Islet of Langerhans (tissue), 1 donor: ENCODE measurements around the gene WDR70.
"Not testable (repeated sequence)": the region's sequence is repeated elsewhere in the genome, so short reads cannot be mapped to it uniquely, and the experiment has no call there.

Experiments
- FAIRE-seq: peaks from one replicate; lab custom pipeline; 2011; peaks lifted over from hg19 to GRCh38; lab: Jason Lieb, UNC

The WDR70 gene

DNA sequence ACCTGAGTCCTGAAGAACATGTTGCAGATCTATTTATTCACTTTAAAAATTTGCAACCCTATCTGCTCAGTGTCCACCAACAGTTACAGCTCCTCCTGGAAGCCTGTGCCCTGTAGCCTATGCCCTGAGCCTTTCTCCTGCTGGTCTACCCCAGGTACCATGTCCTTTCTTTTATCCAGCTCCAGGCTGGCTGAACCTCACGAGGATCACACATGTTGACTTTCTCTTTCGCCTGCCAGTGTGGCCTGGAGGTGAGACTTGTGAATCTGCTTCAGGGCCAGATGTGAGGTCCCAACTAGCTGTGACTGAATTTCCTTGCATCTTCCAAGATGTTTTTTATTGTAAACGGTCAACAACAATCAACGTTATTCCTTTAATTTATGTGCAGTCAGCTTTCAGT is 390.0 kb downstream of the WDR70 start:
- no peak for FAIRE-seq

DNA sequence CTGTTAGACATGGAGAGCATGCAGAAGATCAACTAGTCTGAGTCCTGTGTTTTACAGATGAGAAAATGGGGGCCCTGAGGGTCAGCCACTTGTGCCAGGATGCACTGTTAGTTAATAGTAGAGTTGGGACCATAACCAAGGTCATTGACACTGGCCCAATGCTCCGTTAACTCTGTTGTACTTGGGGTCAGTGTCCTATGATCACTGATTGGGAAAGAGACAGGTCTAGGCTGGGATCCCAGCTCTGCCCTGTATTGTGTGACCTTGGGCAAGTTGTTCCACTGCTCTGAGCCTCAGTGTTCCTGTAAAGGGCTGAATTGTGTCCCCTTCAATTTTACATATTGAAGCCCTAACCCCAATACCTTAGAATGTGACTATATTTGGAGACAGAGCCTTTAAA is 390.7 kb downstream of the WDR70 start:
- no peak for FAIRE-seq

- FAIRE-seq = no peak
These were observed 391.7 kb downstream of the WDR70 start for GRCh38 chr5:37770786-37771185.

GRCh38 chr5:37771203-37771611 is 392.1 kb downstream of the WDR70 start:
- no peak for FAIRE-seq

- FAIRE-seq = no peak
These were observed 392.6 kb downstream of the WDR70 start for GRCh38 chr5:37771731-37772130.

DNA sequence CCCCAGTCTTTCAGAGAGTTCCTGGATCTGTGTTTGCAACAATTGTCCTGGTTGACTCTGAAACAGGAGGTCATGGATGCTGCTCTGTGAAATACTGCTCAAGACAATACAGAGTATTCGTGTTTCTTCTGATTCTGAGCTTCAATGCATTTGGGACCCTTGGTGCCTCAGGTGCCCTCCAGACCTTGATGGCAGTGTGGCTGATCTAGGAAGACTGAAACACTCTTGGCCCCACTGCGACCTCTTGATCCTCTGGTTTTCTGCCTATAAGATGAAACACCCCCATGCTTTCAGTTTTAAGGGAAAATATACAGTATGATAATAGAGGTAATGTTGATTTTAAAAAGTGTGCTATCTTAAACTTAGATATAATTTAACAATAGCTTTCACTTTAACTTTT is 393.1 kb downstream of the WDR70 start:
- FAIRE-seq = no peak

DNA sequence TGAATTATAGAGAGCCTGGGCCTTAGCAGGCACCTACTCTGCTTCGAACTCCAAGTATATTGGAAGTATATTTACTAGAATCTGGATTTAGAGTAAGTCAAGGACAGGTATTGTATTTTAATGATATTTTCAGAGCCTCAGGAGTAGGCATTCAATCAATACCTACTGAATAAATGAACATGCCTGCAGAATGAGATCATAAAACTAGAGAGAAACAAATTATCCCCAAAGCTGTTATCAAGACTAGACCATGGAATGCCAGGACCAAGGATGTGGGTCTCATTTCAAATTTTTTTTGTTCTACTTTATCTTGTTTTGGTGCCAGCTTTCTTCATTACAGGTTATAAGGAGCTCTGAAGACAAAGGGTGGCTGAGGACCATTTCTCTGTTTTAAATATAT is 394.7 kb downstream of the WDR70 start:
- no peak for FAIRE-seq

DNA sequence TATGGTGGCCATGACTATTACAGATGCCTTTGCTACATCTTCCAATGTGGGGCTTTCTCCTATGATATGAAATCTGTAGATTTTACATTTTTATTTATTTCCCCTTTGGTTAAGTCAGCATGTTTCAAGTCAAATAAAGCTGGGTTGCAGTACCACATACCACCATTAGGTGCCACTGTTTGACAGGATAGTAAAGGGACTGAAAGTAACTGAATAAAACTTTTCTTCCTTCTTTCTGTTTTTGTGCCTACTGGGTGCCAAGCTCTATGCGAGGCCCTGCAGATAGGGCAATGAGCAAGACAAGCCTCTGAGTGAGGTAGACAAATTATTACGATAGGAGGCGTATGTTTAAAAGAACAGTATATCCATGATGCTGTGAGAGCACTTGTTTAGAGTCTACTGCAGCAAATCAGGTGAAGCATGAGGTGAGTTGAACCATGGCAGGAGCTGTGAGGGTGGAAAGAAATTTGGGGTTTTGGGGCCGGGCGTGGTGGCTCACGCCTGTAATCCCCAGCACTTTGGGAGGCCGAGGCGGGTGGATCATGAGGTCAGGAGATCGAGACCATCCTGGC is 395.9 kb downstream of the WDR70 start:
- no peak for FAIRE-seq

DNA sequence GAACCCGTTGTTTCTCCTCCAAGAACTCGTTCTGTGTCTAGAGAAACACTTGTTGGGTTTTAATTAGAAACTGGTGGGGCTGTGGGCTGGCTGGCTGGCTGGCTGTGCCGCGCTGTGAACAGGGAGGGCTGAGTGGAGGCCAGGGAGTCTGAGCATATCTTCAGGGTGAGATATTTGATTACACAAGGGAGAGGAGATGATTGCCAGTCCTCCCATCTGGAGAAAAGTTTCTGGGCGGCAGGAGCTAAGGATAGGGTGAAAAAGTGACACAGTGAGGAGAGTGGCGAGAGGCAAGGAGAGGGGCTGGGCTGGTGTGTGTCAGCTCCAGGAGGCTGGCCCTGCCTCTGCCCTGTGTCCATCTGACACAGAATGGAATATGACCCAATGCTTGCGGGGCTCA is 397.7 kb downstream of the WDR70 start:
- FAIRE-seq = no peak

DNA sequence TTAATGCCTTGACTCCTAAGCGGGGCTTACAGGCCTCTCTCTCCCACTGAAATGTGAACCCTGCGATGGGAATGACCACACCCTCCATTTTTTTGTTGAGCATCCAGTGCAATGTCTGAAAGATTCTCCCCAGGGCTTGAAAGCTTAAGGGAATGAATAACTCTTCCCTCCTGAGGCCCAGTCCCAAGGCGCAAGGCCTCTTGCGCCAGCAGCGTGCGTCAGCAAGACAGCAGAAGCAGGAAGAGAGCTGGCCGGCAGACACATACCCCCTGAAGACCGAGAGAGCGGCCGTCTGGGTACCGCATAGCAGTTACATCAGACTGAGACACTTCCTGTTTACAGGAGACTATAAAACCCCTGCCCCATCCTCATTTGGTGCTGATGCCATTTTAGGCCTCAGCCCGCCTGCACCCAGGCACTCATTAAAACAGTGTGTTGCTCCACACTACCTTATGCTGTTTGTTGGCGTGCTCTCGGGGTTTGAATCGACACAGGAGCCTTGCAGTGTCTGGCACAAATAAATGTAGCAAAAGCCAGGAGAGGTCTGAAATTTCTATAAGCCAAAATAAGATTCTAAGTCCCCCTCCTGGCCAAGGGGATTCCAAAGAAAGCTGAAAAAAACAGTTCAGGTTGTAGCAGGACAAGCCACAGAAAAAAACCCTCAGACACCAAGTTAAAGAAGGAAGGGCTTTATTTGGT is 398.5 kb downstream of the WDR70 start:
- no peak for FAIRE-seq

DNA sequence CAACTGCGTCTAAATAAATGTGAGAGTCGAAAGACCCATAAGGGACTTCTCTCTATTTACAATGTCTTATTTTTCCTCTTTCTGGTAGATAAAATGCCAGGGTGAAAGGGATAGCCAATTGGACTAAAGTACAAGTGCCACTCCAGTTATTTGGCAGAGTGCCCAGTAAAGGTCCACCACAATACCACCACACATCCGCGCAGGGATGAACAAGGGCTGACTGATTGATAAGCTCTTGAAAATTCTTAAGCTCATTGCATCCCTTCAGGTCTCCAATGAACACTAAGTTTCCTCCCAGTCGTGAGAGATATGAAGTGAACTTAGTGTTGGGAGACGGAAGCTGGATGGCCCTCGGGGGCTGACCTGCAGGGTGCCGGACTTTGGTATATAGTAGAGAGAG is 402.3 kb downstream of the WDR70 start:
- not testable (repeated sequence) for FAIRE-seq

GRCh38 chr5:37786416-37786815 is 407.3 kb downstream of the WDR70 start:
- no peak for FAIRE-seq

GRCh38 chr5:37786862-37787519 is 407.9 kb downstream of the WDR70 start:
- no peak for FAIRE-seq

DNA sequence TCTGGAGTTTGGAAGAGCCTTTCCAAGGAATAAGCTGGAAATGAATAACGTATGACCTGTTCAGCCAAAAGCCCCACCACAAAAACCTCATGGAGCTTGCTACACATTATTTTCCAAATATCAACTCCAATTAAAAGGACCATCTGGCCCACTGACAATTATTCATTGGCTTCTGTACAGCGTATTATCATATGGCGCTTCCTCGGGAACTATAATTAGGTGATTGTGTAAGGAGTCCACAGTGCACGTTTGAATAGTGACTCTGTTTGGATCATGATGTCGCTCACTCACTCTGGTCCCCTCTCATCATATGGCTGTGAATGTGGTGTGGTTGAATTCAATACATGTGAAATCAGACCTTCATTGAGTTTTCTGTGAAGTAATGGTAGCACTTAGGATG is 408.6 kb downstream of the WDR70 start:
- no peak for FAIRE-seq

DNA sequence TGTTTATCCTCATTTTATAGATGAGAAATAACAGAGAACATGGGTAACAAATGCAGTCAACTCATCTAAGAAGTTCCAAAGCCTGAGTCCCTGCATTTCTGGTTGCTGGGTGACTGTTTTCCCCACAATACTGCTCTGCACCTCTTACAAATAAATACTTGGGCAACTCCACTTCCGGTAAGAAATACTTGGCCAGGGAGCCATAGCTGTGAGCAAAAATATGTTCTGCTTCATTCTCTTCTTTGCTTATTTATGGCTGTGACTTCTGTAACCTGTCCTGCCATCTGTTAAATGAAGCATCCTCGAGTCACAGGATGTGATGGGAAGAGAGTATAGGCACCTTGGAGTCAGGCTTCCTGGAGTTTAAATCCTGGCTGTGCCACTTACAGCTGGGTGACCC is 410.9 kb downstream of the WDR70 start:
- no peak for FAIRE-seq

DNA sequence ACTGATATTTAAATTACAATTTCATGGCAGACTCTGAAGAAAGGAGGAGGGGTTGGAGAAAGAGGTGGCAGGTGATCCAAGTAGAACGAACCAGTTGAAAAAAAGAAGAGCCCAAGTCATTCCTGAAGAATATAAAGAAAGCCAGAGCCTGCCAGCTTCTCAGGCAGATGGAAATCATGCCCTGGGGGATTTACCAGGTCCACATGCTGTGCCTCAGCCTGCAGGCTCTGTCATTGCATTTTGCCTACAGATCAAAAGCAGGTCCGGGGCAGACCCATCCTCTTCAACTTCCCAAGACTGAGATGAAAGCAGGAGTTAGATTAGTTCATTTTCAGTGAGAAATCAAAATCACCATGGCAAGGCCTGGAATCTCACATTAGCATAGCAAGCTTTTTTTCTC is 412.2 kb downstream of the WDR70 start:
- FAIRE-seq = no peak

DNA sequence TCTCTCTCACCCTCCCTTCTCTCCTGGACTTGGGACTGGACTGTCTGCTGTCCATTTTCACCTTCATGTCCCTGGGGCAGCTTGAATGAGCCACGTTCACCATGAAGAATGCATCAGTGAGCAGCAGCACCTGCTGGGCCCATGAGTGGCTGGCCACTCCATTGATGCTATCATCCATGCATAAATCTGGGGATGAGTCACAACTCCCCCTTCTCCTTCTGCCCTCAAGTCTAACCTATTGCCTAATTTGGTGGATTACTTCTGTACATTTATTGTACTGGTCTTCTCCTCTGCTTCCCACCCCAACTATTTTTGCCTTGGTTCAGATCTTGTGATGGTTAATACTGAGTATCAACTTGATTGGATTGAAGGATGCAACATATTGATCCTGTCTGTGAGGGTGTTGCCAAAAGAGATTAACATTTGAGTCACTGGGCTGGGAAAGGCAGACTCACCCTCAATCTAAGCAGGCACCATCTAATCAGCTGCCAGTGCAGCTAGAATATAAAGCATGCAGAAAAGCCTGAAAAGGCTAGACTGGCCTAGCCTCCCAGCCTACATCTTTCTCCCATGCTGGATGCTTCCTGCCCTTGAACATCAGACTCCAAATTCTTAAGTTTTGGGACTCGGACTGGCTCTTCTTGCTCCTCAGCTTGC is 414.0 kb downstream of the WDR70 start:
- FAIRE-seq = no peak

DNA sequence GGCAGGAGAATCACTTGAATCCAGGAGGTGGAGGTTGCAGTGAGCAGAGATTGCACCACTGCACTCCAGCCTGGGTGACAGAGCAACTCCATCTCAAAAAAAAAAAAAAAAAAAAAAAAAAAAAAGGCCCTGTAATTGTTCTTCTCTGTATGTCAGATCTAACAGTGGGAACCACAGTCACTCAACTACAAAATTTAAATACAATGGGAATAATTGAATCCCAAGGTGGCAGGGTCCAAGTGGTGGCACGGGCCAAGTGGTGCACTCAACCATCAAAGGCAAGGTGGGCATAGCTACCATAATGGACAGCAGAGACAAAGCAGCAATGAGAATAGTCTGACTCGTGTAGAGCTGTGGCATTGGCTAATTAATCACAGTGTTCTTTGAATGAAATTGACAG is 416.2 kb downstream of the WDR70 start:
- not testable (repeated sequence) for FAIRE-seq

DNA sequence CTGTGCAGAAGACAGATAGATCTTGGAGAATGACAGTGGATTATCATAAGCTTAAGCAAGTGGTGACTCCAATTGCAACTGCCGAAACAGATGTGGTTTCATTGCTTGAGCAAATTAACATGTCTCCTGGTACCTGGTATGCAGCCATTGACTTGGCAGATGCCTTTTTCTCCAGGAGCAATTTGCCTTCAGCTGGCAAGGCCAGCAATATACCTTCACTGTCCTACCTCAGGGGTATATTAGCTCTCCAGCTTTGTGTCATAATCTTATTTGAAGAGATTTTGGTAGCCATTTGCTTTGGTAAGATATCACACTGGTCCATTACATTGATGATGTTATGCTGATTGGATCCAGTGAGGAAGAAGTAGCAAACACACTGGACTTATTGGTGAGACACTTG is 417.3 kb downstream of the WDR70 start:
- FAIRE-seq = not testable (repeated sequence)

- FAIRE-seq = no peak
These were observed 420.8 kb downstream of the WDR70 start for GRCh38 chr5:37799865-37800421.

- no peak for FAIRE-seq
These were observed 422.4 kb downstream of the WDR70 start for GRCh38 chr5:37801521-37801920.
